Endothelial cell of umbilical vein (primary cell): ENCODE results near the gene DDX59. TPM values are rescaled to one million over a fixed set of nuclear protein-coding genes. Genes with fewer than 3 reads are reported as not detected.

Source experiments
- BruUV-seq: library from RNA; stranded (reverse); fragments of 400-500 nt; replicated peaks from 2 replicates; lab custom pipeline; 2021; lab: Mats Ljungman, UMichigan
- CTCF ChIA-PET: fragments of 300-600, 350-600 bp; sonication (Branson Sonifier 250); formaldehyde crosslinking; loops from one replicate; lab custom pipeline; 2021; ENCODE audit warnings: antibody characterized with exemption, inconsistent platforms; lab: Charles Lee
- POLR2A ChIA-PET: fragments of 300-600, 350-600 bp; sonication (Branson Sonifier 250); formaldehyde crosslinking; loops from one replicate; lab custom pipeline; 2021; ENCODE audit warnings: antibody characterized with exemption, inconsistent platforms; lab: Charles Lee
- DNase-seq: peaks from one replicate; pipeline ENCODE4 v3.0.0-alpha.2; 2011; ENCODE audit warnings: low read depth, low spot score
- FAIRE-seq: peaks from 2 replicates; lab custom pipeline; 2011; peaks lifted over from hg19 to GRCh38; lab: Jason Lieb, UNC
- H2AFZ ChIP-seq: 2 replicates; pipeline ENCODE4 v1.6.0; 2012; ENCODE audit warnings: low read depth, low read length, control low read depth, inconsistent platforms
- H3K27ac ChIP-seq: 2 replicates; pipeline ENCODE4 v1.5.1; 2011; ENCODE audit warnings: low read depth, mild to moderate bottlenecking, control low read depth, low read length, moderate library complexity; ENCODE audit not compliant: insufficient read depth
- H3K27me3 ChIP-seq, 2 experiments: 2 replicates each; pipeline versions ENCODE4 v1.6.0 to v1.6.1; 2011; ENCODE audit warnings: low read length in 2 of 2, mixed read lengths in 1 of 2; ENCODE audit not compliant: control insufficient read depth in 2 of 2, insufficient read depth in 2 of 2
- H3K36me3 ChIP-seq, 2 experiments: 2 replicates in 1 of 2; 3 replicates in 1 of 2; pipeline ENCODE4 v1.5.1; 2011; ENCODE audit warnings: low read length in 2 of 2, mild to moderate bottlenecking in 1 of 2, moderate library complexity in 1 of 2; ENCODE audit not compliant: control insufficient read depth in 2 of 2, insufficient read depth in 2 of 2; ENCODE audit errors: extremely low read depth in 1 of 2
- H3K4me1 ChIP-seq: 3 replicates; pipeline ENCODE4 v1.5.1; 2011; ENCODE audit warnings: mild to moderate bottlenecking, low read length; ENCODE audit not compliant: control insufficient read depth, insufficient read depth; ENCODE audit errors: extremely low read depth
- H3K4me2 ChIP-seq: 2 replicates; pipeline ENCODE4 v1.6.1; 2011; ENCODE audit warnings: low read length, control low read depth, mixed read lengths; ENCODE audit not compliant: insufficient read depth
- H3K4me3 ChIP-seq, 3 experiments: fragments of 200-600 bp in 1 of 3; sonication (generic), shearing (Covaris generic) in 1 of 3; replicated peaks in 1 of 3; 2 replicates each; pipeline ENCODE4 v1.5.1; 2011 to 2016; ENCODE audit warnings: control low read depth in 3 of 3, low read length in 3 of 3, mild to moderate bottlenecking in 2 of 3, inconsistent platforms in 1 of 3, low read depth in 1 of 3, moderate library complexity in 1 of 3; ENCODE audit not compliant: insufficient read depth in 1 of 3
- H3K79me2 ChIP-seq: 2 replicates; pipeline ENCODE4 v1.6.0; 2012; ENCODE audit warnings: low read length, inconsistent platforms; ENCODE audit not compliant: control insufficient read depth, insufficient read depth
- H3K9ac ChIP-seq: replicated peaks from 2 replicates; pipeline ENCODE3; 2011; ENCODE audit warnings: low read length, control low read depth; ENCODE audit not compliant: insufficient read depth; ENCODE audit errors: extremely low read depth
- H3K9me1 ChIP-seq: replicated peaks from 3 replicates; pipeline ENCODE4 v1.6.0; 2011; ENCODE audit warnings: mild to moderate bottlenecking, low read length; ENCODE audit not compliant: control insufficient read depth, insufficient read depth; ENCODE audit errors: extremely low read depth
- H3K9me3 ChIP-seq: replicated peaks from 2 replicates; pipeline ENCODE4 v1.5.1; 2012; ENCODE audit warnings: low read length, inconsistent platforms; ENCODE audit not compliant: control insufficient read depth, insufficient read depth
- H4K20me1 ChIP-seq: replicated peaks from 2 replicates; pipeline ENCODE3; 2011; ENCODE audit warnings: mild to moderate bottlenecking, low read length; ENCODE audit not compliant: control insufficient read depth, insufficient read depth; ENCODE audit errors: extremely low read depth
- EZH2 ChIP-seq: IDR thresholded peaks from 2 replicates; pipeline ENCODE4 v1.6.1; 2012; ENCODE audit warnings: borderline replicate concordance, low read depth, mild to moderate bottlenecking, moderate library complexity, low read length, inconsistent platforms; ENCODE audit not compliant: severe bottlenecking
- FOS ChIP-seq: IDR thresholded peaks from 2 replicates; pipeline ENCODE4 v1.6.1; 2011; ENCODE audit warnings: mild to moderate bottlenecking, low read length, moderate library complexity, borderline replicate concordance; ENCODE audit not compliant: insufficient read depth
- GATA2 ChIP-seq: IDR thresholded peaks from 2 replicates; pipeline ENCODE4 v1.7.0; 2011; ENCODE audit warnings: low read depth, mild to moderate bottlenecking, moderate library complexity, mixed read lengths, low read length; ENCODE audit not compliant: insufficient read length, insufficient read depth
- JUN ChIP-seq: IDR thresholded peaks from 2 replicates; pipeline ENCODE4 v1.6.1; 2011; ENCODE audit warnings: borderline replicate concordance, low read depth; ENCODE audit not compliant: insufficient read length, insufficient read depth
- MYC ChIP-seq: IDR thresholded peaks from one replicate; pipeline ENCODE4 v1.6.1; 2011; ENCODE audit warnings: mild to moderate bottlenecking, low read depth, low read length
- POLR2A ChIP-seq: IDR thresholded peaks from 2 replicates; pipeline ENCODE4 v1.6.1; 2012; ENCODE audit warnings: low read depth, mild to moderate bottlenecking, control low read depth, low read length
- POLR2AphosphoS5 ChIP-seq: IDR thresholded peaks from 2 replicates; pipeline ENCODE4 v1.6.1; 2012; ENCODE audit warnings: low read depth, mild to moderate bottlenecking, control low read depth, low read length, moderate library complexity; ENCODE audit not compliant: insufficient read depth
- dilution Hi-C: fragments of 300-500 bp; cut with MboI; formaldehyde crosslinking; loops from one replicate; pipeline ENCODE4 v1.15.0; 2019; ENCODE audit warnings: low sequenced_read_pairs; ENCODE audit not compliant: extremely low pct_ligation_motif_present
- intact Hi-C: fragments of 100-400 bp; cut with micrococcal nuclease; formaldehyde crosslinking; loops from one replicate; pipeline ENCODE4 v1.10.0; 2022
- polyA plus RNA-seq, 4 experiments: library from polyadenylated mRNA; depleted of rRNA in 3 of 4; stranded (reverse) in 3 of 4; unstranded in 1 of 4; fragments of >200 nt; gene quantifications; 2 replicates each; pipeline versions ENCODE4 v1.2.1 to v1.2.3, GENCODE V29; 2011 to 2012; ENCODE audit warnings: missing spikeins in 1 of 4
- total RNA-seq: library from RNA; stranded (reverse); gene quantifications from 2 replicates; pipeline ENCODE4 v1.2.3, GENCODE V29; 2021
- TF ChIP-seq, protein P1 (sequence below): IDR thresholded peaks from 2 replicates; pipeline ENCODE4 v1.6.1; 2011; ENCODE audit not compliant: insufficient read depth, insufficient read length
- TF ChIP-seq, protein P2 (sequence below), 2 donors: IDR thresholded peaks; 1 replicate in 1 of 2; 2 replicates in 1 of 2; pipeline ENCODE4 v1.5.1; 2011; ENCODE audit warnings: low read length in 2 of 2, mild to moderate bottlenecking in 2 of 2, moderate library complexity in 2 of 2, control low read depth in 1 of 2, inconsistent platforms in 1 of 2, low read depth in 1 of 2; ENCODE audit not compliant: insufficient read depth in 1 of 2; ENCODE audit errors: extremely low read depth in 1 of 2

Gene DDX59
- total and polyA plus RNA-seq, 2 donors (not counting 3 experiments of a cell fraction or from before 2014, with no cell fraction given) = 8.1 to 17.7 TPM

DNA sequence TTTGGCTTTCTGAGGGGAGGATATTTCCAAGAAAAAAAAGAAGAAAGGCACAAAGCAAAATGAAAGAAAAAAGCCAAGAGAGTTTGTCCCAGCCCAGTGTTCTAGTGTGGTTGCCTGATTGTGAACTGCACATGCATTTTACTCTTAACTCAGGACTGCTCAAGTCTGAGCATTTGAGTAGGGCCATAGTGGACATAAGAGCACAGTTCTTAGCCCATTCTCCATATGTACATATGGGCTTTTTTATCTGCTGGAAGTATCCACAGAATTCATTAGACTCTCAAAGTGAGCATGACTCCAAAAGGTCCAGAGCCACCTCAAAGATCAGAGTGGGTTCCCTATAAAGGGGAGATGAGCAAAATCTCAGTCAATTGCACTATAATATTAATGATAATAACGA, 13.6 kb upstream of the DDX59 start:
- no peak for TF ChIP-seq GATA2
- TF ChIP-seq FOS = no peak
- no peak for TF ChIP-seq EZH2
- TF ChIP-seq, protein P1, sequence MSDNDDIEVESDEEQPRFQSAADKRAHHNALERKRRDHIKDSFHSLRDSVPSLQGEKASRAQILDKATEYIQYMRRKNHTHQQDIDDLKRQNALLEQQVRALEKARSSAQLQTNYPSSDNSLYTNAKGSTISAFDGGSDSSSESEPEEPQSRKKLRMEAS = no peak
- TF ChIP-seq POLR2AphosphoS5 = no peak
- TF ChIP-seq JUN = no peak
- TF ChIP-seq POLR2A = no peak
- TF ChIP-seq, protein P2, sequence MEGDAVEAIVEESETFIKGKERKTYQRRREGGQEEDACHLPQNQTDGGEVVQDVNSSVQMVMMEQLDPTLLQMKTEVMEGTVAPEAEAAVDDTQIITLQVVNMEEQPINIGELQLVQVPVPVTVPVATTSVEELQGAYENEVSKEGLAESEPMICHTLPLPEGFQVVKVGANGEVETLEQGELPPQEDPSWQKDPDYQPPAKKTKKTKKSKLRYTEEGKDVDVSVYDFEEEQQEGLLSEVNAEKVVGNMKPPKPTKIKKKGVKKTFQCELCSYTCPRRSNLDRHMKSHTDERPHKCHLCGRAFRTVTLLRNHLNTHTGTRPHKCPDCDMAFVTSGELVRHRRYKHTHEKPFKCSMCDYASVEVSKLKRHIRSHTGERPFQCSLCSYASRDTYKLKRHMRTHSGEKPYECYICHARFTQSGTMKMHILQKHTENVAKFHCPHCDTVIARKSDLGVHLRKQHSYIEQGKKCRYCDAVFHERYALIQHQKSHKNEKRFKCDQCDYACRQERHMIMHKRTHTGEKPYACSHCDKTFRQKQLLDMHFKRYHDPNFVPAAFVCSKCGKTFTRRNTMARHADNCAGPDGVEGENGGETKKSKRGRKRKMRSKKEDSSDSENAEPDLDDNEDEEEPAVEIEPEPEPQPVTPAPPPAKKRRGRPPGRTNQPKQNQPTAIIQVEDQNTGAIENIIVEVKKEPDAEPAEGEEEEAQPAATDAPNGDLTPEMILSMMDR (IDR thresholded peaks at IDR 0.05; ENCODE audit: extremely low read depth in 1 of 2, insufficient read depth in 1 of 2, low read depth in 1 of 2, low read length in 2 of 2) = no peak
- no peak for TF ChIP-seq MYC
- FAIRE-seq = no peak
- dilution Hi-C loops (no loop called here), intact Hi-C loops (no loop called here)
- Histone ChIP-seq H4K20me1 (no peaks in the 10 kb centered on the region), H3K79me2 (no peaks in the 10 kb centered on the region), H3K4me2 (no peak overlapping the region), H3K4me3 (no peak overlapping the region), H2AFZ (no peak overlapping the region), H3K27ac (no peak overlapping the region), H3K9me3 (no peaks in the 10 kb centered on the region), H3K9me1 (no peaks in the 10 kb centered on the region), H3K4me1 (no peaks in the 10 kb centered on the region), H3K27me3 (no peaks in the 10 kb centered on the region), H3K36me3 (no peaks in the 10 kb centered on the region), H3K9ac (no peak overlapping the region)
- no TSS peak for BruUV-seq
- CTCF ChIA-PET = no interaction called here
- POLR2A ChIA-PET = interaction anchor here (0.6 kb wide), 1 partner anchor 10 kb away, joined by 4 read pairs; no protein-coding TSS in a partner anchor
- DNase-seq = no peak
